ENCODE results near the gene ATP9B. TPM values are rescaled to one million over a fixed set of nuclear protein-coding genes. Genes with fewer than 3 reads are reported as not detected.

The ATP9B gene
- total and polyA plus RNA-seq, 10 donors, result 7.5 to 58.4 (median 42.7) TPM

DNA sequence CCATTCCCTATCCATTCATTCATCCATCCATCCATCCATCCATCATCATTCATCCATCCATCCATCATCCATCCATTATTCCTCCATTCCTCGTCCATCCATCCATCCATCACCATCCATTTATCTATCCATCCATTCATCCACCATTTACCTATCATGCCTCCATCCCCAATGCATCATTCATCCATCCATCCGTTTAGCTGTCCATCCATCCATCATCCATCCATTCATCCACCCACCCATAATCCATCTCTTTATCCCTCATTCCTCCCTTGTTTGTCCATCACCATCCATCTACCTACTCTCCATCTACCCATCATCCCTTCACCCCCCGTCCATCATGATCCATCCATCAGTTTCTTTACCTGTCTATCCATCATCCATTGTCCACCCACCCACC, 340.1 kb downstream of the ATP9B start:
- H3K36me3 ChIP-seq, result peaks cover 3 to 60% (median 38%) of the 10 kb centered on the region in 6 donors
- H3K9me3 ChIP-seq, result no peaks in the 10 kb centered on the region
- no peak for TF ChIP-seq POLR2A (IDR thresholded peaks at IDR 0.05)
- no peak for TF ChIP-seq POLR2AphosphoS5 (IDR thresholded peaks at IDR 0.05)
- TF ChIP-seq, protein P1, sequence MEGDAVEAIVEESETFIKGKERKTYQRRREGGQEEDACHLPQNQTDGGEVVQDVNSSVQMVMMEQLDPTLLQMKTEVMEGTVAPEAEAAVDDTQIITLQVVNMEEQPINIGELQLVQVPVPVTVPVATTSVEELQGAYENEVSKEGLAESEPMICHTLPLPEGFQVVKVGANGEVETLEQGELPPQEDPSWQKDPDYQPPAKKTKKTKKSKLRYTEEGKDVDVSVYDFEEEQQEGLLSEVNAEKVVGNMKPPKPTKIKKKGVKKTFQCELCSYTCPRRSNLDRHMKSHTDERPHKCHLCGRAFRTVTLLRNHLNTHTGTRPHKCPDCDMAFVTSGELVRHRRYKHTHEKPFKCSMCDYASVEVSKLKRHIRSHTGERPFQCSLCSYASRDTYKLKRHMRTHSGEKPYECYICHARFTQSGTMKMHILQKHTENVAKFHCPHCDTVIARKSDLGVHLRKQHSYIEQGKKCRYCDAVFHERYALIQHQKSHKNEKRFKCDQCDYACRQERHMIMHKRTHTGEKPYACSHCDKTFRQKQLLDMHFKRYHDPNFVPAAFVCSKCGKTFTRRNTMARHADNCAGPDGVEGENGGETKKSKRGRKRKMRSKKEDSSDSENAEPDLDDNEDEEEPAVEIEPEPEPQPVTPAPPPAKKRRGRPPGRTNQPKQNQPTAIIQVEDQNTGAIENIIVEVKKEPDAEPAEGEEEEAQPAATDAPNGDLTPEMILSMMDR (IDR thresholded peaks at IDR 0.05 in 8 of 11, conservative IDR thresholded peaks at IDR 0.05 in 3 of 11), result no peak
- no peak overlapping the region for H3K4me3 ChIP-seq
- intact Hi-C loops (cut with DNase I; ENCODE audit: low total_unique reads), result no loop called here
- H3K27me3 ChIP-seq (replicated peaks in 1 of 7), result no peaks in the 10 kb centered on the region
- 95 to 100% (median 99%) methylated on average over 3 of the region's 3 CpGs for WGBS, 5 donors
- peaks cover 20 to 80% (median 55%) of the 10 kb centered on the region in 6 donors for H3K4me1 ChIP-seq
- DNase-seq, result no peak
- H3K27ac ChIP-seq, result no peak overlapping the region

DNA sequence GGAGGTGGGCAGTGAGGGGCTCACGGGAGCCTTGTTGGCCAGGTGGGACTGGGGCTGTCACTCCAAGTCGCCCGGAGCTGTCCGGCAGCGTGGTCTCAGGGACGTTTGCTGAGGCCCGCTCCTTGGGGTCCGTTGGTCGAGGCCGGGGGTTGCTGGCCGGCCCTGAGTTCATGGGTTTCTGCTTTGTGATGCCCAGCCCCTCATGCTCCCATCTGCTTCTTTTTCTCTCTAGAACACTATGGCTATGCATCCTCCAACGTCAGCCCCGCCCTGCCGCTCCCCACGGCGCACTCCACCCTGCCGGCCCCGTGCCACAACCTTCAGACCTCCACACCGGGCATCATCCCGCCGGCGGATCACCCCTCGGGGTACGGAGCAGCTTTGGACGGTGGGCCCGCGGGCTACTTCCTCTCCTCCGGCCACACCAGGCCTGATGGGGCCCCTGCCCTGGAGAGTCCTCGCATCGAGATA, 341.0 kb downstream of the ATP9B start:
- Histone ChIP-seq H3K27ac (no peak overlapping the region), H3K4me1 (peaks cover 11 to 79% (median 54%) of the 10 kb centered on the region in 6 donors), H3K4me3 (no peak overlapping the region), H3K9me3 (no peaks in the 10 kb centered on the region), H3K36me3 (peaks cover 3 to 69% (median 43%) of the 10 kb centered on the region in 6 donors), H3K27me3 (replicated peaks in 1 of 7) (no peaks in the 10 kb centered on the region)
- 92 to 96% (median 95%) methylated on average over 30 of the region's 30 CpGs for WGBS, 5 donors
- intact Hi-C loops (cut with DNase I; ENCODE audit: low total_unique reads), result no loop called here
- TF ChIP-seq POLR2A (IDR thresholded peaks at IDR 0.05), result no peak
- TF ChIP-seq, protein P1 (IDR thresholded peaks at IDR 0.05 in 8 of 11, conservative IDR thresholded peaks at IDR 0.05 in 3 of 11), result no peak
- TF ChIP-seq POLR2AphosphoS5 (IDR thresholded peaks at IDR 0.05), result no peak
- DNase-seq, result peak; percentile 74

DNA sequence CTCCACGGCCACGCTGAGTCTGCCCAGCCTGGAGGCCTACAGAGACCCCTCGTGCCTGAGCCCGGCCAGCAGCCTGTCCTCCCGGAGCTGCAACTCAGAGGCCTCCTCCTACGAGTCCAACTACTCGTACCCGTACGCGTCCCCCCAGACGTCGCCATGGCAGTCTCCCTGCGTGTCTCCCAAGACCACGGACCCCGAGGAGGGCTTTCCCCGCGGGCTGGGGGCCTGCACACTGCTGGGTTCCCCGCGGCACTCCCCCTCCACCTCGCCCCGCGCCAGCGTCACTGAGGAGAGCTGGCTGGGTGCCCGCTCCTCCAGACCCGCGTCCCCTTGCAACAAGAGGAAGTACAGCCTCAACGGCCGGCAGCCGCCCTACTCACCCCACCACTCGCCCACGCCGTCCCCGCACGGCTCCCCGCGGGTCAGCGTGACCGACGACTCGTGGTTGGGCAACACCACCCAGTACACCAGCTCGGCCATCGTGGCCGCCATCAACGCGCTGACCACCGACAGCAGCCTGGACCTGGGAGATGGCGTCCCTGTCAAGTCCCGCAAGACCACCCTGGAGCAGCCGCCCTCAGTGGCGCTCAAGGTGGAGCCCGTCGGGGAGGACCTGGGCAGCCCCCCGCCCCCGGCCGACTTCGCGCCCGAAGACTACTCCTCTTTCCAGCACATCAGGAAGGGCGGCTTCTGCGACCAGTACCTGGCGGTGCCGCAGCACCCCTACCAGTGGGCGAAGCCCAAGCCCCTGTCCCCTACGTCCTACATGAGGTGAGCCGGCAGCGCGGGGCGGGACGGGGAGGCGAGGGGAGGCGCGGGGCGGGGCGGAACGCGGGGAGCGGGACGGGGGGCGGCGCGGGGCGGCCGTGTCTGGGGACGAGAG, 341.8 kb downstream of the ATP9B start:
- Histone ChIP-seq H3K4me3 (no peak overlapping the region), H3K36me3 (peaks cover 3 to 77% (median 43%) of the 10 kb centered on the region in 6 donors), H3K27me3 (replicated peaks in 1 of 7) (no peaks in the 10 kb centered on the region), H3K27ac (peak overlapping the region in 2 of 8 donors; percentile 73 to 82), H3K4me1 (peaks cover 5 to 74% (median 47%) of the 10 kb centered on the region in 6 donors), H3K9me3 (no peaks in the 10 kb centered on the region)
- intact Hi-C loops (cut with DNase I; ENCODE audit: low total_unique reads), result no loop called here
- DNase-seq, result peak; percentile 82
- WGBS, 5 donors, result 90 to 96% (median 94%) methylated on average over 77 to 84 of the region's 84 CpGs
- TF ChIP-seq POLR2AphosphoS5 (IDR thresholded peaks at IDR 0.05), result peak in 1 of 3 donors; percentile 56
- TF ChIP-seq POLR2A (IDR thresholded peaks at IDR 0.05), result no peak
- TF ChIP-seq, protein P1 (IDR thresholded peaks at IDR 0.05 in 8 of 11, conservative IDR thresholded peaks at IDR 0.05 in 3 of 11), result no peak

All from spleen (tissue), 11 donors.